Progenitor cell of endocrine pancreas (in vitro differentiated cells): ENCODE results near the gene TMSB10. TPM values are rescaled to one million over a fixed set of nuclear protein-coding genes. Genes with fewer than 3 reads are reported as not detected.
A peak's percentile ranks its signal among the peaks of the same experiment; 100 is the strongest.
"Not testable (repeated sequence)": the region's sequence is repeated elsewhere in the genome, so short reads cannot be mapped to it uniquely, and the experiment has no call there.

Experiments
- DNase-seq: peaks from one replicate; pipeline ENCODE4 v3.0.0; 2021; ENCODE audit warnings: low spot score; ENCODE audit not compliant: unreplicated experiment
- H3K27ac Mint-ChIP-seq: 2 replicates; pipeline ENCODE4 v1.8.0; 2021; ENCODE audit warnings: mild to moderate bottlenecking, moderate library complexity, mixed read lengths
- H3K27me3 Mint-ChIP-seq: 2 replicates; pipeline ENCODE4 v1.8.0; 2021; ENCODE audit warnings: mixed read lengths
- H3K36me3 Mint-ChIP-seq: 2 replicates; pipeline ENCODE4 v1.8.0; 2022; ENCODE audit warnings: mixed read lengths; ENCODE audit not compliant: insufficient read depth
- H3K4me1 Mint-ChIP-seq: 2 replicates; pipeline ENCODE4 v1.8.0; 2021; ENCODE audit warnings: low read depth, mixed read lengths
- H3K4me3 Mint-ChIP-seq: 2 replicates; pipeline ENCODE4 v1.8.0; 2021; ENCODE audit warnings: low read depth, mild to moderate bottlenecking, moderate library complexity, mixed read lengths
- H3K9me3 Mint-ChIP-seq: 2 replicates; pipeline ENCODE4 v1.8.0; 2021; ENCODE audit warnings: low read depth, mixed read lengths
- total RNA-seq: library from RNA; stranded (reverse); gene quantifications from 2 replicates; pipeline ENCODE4 v1.2.1, GENCODE V29; 2021
- TF ChIP-seq, protein P1 (sequence below): fragments of 200-600 bp; sonication (generic); IDR thresholded peaks from one replicate; pipeline ENCODE4 v1.5.0; 2021; ENCODE audit warnings: antibody characterized with exemption, mild to moderate bottlenecking; ENCODE audit not compliant: unreplicated experiment

The TMSB10 gene
- total RNA-seq, 1 donor from 2014 or later, result 2,136 TPM

DNA sequence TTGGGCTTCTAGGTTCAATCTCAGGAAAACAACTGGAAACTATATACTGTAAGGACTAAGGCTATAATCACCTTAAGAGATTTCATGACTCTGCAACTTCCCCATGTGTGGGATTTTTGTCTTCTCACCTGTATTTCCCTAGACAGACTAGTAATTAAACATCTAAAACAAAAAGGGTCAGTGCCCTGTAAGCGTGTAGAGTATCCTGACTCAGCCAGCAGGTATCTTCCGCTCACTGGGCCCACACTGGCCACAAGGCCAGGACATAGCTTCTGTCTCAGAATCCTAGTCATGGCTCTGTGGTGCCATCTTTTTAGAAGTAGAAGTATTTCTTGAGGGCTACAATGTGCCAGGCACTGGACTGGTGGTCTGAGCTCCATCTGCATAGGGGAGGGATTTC, 36.7 kb downstream of the TMSB10 start:
- H3K27me3 Mint-ChIP-seq, result no peaks in the 10 kb centered on the region
- H3K27ac Mint-ChIP-seq, result no peak overlapping the region
- TF ChIP-seq, protein P1, sequence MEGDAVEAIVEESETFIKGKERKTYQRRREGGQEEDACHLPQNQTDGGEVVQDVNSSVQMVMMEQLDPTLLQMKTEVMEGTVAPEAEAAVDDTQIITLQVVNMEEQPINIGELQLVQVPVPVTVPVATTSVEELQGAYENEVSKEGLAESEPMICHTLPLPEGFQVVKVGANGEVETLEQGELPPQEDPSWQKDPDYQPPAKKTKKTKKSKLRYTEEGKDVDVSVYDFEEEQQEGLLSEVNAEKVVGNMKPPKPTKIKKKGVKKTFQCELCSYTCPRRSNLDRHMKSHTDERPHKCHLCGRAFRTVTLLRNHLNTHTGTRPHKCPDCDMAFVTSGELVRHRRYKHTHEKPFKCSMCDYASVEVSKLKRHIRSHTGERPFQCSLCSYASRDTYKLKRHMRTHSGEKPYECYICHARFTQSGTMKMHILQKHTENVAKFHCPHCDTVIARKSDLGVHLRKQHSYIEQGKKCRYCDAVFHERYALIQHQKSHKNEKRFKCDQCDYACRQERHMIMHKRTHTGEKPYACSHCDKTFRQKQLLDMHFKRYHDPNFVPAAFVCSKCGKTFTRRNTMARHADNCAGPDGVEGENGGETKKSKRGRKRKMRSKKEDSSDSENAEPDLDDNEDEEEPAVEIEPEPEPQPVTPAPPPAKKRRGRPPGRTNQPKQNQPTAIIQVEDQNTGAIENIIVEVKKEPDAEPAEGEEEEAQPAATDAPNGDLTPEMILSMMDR, result no peak
- no peaks in the 10 kb centered on the region for H3K9me3 Mint-ChIP-seq
- no peak for DNase-seq
- peaks cover 6% of the 10 kb centered on the region for H3K4me1 Mint-ChIP-seq
- no peak overlapping the region for H3K4me3 Mint-ChIP-seq
- H3K36me3 Mint-ChIP-seq, result no peaks in the 10 kb centered on the region

DNA sequence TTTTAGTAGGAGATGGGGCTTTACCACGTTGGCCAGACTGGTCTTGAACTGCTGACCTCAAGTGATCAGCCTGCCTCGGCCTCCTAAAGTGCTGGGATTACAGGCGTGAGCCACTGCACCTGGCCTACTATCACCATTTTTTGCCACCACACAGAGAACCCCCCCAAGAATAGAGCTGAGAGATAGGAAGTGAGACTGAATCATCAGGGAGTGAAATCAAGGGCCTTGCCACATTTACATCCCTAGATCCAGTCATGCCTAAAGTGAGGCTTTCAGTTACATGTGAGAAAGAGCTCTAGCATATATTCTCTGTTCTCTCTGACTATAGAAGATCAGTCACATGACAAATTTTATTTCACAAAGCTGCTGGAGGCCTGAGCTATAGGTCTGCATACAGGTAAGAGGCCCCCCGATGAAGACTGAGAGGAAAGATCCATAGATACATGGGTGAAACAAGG, 37.5 kb downstream of the TMSB10 start:
- H3K27ac Mint-ChIP-seq, result no peak overlapping the region
- no peaks in the 10 kb centered on the region for H3K36me3 Mint-ChIP-seq
- no peak for DNase-seq
- H3K4me3 Mint-ChIP-seq, result no peak overlapping the region
- peaks cover 6% of the 10 kb centered on the region for H3K4me1 Mint-ChIP-seq
- TF ChIP-seq, protein P1, result no peak
- H3K9me3 Mint-ChIP-seq, result no peaks in the 10 kb centered on the region
- H3K27me3 Mint-ChIP-seq, result no peaks in the 10 kb centered on the region

DNA sequence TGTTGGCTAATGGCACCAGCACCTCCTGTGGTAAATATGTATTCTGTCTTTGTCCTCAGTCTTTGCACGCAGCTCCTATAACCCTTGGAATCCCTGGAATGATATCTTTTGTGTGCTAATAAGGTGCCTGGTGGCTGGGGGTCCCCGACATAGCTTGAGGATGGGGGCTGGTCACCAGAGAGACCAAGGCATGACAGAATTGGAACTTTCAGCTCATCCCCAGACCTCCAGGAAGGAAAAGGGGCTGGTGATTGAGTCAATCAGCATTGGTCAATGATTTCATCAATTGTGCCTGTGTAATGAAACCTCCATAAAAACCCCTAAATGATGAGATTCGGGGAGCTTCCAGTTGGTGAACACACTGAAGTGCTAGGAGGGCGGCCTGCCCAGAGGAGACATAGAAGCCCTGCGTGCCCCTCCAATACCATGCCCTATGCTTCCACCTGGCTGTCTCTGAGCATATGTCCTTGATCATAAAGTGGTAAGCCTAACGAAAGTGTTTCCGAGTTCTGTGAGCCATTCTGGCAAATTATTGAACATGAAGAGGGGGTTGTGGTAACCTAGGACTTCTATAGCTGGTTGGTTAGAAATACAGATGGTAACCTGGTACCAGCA, 38.9 kb downstream of the TMSB10 start:
- no peak for DNase-seq
- no peaks in the 10 kb centered on the region for H3K9me3 Mint-ChIP-seq
- no peaks in the 10 kb centered on the region for H3K36me3 Mint-ChIP-seq
- H3K4me3 Mint-ChIP-seq, result no peak overlapping the region
- H3K27me3 Mint-ChIP-seq, result no peaks in the 10 kb centered on the region
- TF ChIP-seq, protein P1, result no peak
- H3K27ac Mint-ChIP-seq, result peak overlapping the region; percentile 33
- H3K4me1 Mint-ChIP-seq, result peaks cover 6% of the 10 kb centered on the region

DNA sequence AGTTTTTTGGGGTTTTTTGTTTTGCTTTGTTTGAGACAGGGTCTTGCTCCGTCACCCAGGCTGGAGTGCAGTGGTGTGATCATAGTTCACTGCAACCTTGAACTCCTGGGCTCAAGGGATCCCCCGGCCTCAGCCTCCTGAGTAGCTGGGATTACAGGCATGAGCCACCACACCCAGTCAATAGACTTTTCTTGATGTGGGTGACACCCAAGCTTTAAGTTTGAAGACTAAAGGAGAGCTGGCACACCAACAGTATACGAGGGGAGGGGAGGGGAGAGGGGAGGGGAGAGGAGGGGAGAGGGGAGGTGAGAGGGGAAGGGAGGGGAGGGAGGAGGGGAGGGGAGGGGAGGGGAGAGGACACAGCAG, 40.4 kb downstream of the TMSB10 start:
- not testable (repeated sequence) for H3K27ac Mint-ChIP-seq, H3K36me3 Mint-ChIP-seq, H3K9me3 Mint-ChIP-seq, DNase-seq, H3K27me3 Mint-ChIP-seq, H3K4me1 Mint-ChIP-seq, H3K4me3 Mint-ChIP-seq

DNA sequence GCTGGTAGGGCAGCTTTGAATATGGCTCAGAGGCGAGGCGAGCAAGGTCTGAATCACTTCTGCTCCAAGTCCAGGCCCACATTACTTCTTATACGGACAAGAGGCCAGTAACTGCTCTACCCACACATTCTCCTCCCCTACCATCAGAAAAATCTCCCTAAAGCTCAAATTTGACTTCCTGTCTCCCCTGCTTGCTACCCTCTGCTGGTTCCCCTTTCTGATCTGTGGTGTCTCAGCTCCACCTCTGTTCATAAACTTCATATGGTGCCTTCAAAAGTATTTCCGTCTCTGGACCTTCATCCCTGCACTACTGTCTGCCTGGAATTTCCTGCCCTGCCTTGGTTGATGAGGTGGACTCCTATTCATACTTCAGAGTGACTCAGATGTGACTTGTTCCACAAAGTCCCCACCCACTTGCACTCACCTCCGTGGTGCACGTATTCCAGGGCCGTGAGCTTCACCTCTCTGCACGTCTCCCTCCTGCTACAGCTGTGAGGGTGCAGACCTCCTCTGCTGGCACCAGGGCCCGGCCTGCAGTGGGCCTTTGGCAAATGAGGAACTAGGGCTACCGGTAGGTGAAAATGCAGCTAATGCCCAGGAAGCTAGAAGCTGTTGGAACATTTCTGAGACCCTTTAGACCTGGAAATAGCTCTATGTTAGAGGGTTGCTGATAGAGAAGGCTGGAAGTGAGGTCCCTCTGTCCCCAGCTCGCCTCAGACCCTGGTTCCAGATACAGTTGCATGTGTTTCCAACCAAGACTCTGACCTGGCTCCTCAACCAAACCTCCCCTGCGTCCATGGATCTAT, 41.0 kb downstream of the TMSB10 start:
- Mint-ChIP-seq H3K9me3 (no peaks in the 10 kb centered on the region), H3K4me3 (no peak overlapping the region), H3K4me1 (peaks cover 6% of the 10 kb centered on the region), H3K27me3 (no peaks in the 10 kb centered on the region), H3K36me3 (no peaks in the 10 kb centered on the region), H3K27ac (no peak overlapping the region)
- no peak for DNase-seq
- TF ChIP-seq, protein P1, result no peak
